RPMI8226 (cell line): Measurements from ENCODE around the gene BRWD1.

Source experiments
- DNase-seq: peaks from one replicate; pipeline ENCODE4 v3.0.0-alpha.2; 2015

Gene BRWD1

GRCh38 chr21:39193380-39193779, 120.1 kb downstream of the BRWD1 start:
- no peak for DNase-seq

- no peak for DNase-seq
Observed at GRCh38 chr21:39189857-39190604, 123.4 kb downstream of the BRWD1 start.

DNA sequence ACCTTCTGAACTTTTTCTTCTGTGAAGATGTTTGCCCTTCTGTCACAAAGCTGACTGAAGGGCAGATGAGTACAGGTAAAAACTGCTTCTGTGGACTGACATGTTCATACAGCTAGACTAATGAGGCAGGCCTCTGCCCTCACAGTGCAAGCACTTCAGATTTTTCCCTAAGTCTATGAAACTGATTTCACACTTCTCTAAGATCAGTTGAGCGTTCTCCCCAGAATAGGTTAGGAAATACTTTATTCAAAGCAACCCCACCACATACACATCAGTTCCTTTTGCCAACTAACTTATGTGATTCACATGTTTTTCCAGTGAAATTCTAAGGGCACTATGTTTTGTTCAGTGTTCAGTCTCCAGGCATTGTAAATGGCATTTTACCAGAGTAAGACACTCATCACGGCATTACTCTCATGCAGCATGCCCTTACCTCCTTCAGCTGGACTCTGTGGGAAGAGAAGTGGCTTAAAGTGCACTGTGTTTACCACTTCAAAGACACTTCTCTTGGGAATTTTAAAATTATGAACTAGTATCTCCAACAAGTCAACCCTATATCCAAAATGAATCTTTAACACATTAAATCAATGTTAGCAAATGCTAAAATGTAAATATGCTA, 124.8 kb downstream of the BRWD1 start:
- no peak for DNase-seq

DNA sequence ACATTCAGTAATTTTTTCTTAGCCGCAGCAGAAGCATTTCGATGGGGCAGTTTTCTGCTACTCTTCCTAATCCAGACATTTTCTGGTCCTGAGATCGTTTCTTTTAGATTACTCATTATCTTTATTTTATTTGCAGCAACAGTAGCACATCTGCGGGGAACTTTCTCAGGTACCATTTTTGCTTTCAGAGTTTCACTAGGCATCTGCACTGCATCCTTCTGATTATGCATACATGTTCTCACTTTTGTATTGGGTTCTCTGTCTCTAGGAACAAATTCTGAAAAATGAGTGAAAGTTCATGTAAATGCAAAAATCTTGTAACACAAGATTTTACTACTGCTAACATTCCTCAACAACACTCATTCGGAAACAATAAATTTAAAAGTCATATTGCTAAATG, 126.3 kb downstream of the BRWD1 start:
- DNase-seq = no peak

DNA sequence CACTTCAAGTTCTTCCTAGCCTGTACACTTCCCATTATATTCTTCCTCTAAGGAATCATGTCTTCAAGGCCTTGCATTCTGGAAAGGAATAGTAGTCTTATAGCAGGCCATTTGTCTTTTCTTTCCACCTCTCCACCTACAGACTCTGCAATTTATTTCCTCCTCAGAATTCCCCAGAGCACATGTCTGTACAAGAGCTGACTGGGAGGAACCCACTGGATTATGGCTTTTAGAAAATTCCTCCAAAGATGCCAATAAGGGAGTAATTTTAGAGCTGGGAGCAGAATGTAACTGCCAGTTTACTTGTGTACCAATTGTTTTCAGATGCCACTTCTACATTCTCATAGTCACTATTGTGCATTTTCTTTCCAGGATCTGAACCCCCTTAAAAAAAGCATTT, 126.8 kb downstream of the BRWD1 start:
- DNase-seq = no peak

- DNase-seq = no peak
Observed at GRCh38 chr21:39185157-39185556, 128.3 kb downstream of the BRWD1 start.

DNA sequence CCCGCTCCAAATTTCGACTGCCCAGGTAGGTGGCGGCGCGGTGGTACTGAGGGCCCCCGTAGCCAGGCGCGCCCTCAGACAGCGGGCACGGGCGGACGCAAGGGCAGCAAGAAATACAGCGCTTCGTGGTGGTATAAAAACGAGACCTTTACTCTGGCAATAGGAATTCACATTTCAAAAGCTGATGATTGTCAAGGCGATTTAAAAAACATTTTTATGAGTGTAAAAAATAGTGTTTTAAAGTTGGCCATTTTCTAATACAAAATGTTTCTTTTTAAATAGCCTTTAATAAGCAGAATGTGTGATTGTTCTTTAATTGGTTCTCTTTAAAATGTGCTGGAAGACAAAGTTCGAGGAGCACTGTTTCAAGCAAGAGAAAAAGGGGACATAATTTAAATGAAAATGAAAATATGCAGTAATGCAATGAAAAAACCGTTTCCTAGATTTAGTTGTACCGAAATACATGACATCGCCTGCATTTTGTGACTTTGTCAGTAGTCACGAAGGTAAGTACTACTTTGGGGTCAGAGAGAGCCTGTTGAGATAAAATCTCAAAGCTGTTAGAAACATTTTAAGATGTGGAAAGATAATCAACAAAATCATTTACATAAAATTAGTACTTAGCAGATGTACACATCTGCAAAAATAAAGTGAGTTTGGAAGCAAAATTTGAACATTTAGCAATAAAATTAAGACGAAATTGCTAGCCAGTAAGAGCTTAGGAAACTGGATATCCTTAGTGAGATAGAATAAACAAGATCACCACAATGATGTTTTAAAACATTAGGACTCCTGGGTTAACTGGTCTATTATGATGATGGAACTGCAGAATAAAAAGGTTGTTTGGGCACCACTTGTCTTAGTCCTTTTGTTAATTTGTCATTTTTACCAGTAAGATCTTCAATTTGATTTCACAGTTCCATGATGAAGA, 129.1 kb downstream of the BRWD1 start:
- peak; percentile 30 for DNase-seq

DNA sequence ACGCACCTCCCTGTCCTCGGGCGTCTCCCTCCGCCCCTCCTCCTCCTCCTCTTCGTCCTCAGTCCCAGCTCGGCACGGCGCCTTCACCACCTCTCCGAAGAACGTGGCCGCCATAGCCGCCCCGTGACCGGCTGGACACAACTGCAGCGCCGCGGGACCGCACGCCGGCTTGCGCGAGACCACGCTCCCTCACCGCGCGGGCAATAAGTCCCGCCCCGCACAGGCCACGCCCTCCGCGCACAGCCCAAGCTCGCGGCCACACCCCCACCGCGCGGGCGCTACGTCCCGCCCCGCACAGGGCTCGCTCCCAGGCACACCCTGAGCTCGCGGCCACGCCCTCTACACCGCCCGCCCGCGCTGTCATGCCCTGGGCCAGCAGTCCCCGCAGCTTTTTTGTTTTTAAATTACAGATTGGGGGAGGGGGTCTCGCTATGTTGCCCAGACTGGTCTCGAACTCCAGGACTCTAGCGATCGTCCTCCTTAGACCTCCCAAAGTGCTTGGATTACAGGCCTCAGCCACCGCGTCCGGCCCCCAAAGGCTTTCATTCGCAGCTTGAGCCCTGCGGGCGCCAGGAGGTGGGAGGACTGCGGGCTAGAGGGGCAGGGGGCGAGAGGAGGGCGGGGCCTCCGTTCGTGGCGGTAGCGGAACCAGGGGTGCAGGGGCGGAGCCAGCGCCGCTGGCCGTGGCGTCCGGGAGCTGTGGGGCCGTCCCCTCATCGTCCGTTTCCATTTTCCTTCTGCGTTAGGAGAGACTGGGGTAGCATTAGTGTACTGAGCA, 130.0 kb downstream of the BRWD1 start, which contains the start of gene PSMG1:
Gene PSMG1, minus strand, starts transcription at position 180 of the 778 bp plus-strand sequence. Its CDS starts 66 bp downstream, at position 114.
- DNase-seq = peak; percentile 98

DNA sequence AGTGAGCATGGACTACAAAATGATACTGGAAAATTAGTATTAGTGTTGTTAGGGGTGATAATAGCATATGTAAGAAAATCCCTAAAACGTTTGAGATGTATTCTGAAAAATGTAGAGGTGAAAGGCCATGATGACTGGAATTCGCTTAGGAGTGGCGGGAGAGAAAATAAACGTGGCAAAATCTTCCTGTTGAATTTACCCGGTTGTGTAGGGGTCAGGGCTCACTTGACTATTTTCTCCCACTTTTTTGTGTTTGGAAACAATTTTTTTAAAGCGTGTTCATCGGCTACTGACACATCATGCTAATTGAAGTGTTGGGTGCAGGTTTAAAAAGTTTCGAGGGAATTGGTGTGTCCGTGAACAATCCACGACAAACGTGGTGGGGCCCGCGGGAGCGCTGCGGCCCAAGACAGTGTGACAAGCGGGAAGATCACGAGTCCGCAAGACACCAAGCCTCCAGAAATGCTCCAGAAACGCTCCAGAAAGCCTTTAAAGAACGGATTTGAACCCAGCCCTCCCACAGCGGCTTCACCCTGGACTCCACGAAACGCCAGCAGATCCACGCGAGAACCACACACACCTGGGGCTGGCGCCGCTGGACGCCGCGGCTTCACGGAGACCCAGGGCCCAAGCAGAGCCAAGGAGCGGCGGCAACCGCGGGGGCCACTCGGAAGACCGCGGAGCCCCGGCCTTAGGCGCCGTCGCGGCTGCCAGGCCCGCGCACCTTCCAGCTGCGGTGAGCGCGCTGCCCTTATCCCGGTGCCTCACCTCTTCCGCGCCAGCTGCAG, 130.8 kb downstream of the BRWD1 start:
- peak; percentile 54 for DNase-seq

- peak; percentile 13 for DNase-seq
Observed at GRCh38 chr21:39182016-39182415, 131.4 kb downstream of the BRWD1 start.

GRCh38 chr21:39181205-39181818, 132.1 kb downstream of the BRWD1 start:
- DNase-seq = no peak

GRCh38 chr21:39180429-39181019, 132.9 kb downstream of the BRWD1 start:
- DNase-seq = peak; percentile 24

- no peak for DNase-seq
Observed at GRCh38 chr21:39178421-39178820, 135.0 kb downstream of the BRWD1 start.

DNA sequence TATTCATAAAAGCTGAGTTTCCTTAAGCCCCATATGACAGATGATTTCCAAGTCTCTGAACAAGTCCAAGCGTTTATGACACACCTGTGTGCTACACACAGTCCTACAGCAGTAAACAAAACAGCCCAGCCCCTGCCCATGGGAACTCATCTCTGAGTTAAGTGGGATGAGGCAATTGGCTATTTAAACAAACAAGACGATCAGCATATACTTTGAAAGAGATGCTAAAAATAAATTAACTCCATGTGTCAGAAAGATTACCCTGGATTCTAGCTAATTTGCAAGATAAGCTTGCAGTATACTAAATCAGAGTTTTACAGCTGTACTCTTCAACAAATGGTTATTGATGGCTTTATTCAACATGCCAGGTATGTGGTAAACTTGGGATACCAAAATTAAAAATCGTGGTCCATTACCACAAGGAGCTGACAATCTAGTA, 137.1 kb downstream of the BRWD1 start:
- DNase-seq = no peak

DNA sequence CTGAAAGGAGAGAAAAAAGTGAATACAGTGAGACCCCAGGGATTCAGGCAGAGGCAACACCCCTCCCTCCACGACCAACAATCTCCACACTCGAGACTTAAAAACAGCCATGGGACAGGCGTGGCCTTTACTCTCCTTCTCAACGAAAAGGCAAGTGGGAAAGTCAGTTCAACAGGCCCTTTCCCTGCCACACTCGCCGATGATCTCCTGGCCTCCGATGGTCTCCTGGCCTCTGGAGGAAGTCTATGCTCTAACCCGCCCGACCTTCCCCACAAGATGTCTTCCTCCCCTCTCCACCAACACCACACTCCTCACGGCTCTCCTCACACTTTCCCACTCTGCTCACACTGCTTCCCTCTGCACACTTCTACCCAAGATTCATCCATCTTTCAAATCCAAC, 137.8 kb downstream of the BRWD1 start:
- no peak for DNase-seq

DNA sequence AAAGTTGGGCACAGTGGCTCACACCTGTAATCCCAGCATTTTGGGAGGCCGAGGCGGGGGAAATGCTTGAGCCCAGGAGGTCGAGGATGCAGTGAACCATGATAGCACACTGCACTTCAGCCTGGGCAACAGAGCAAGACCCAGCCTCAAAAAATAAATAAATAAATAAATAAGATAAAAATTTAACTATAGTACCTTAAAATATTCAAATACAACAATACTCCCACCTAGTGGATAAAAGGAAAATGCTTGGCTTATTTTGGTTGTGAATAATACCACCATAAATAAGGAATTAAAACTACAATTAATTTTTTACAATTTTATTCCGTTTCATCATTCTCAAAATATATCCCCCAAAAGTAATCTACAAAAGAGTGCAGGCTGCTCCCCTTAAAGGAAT, 138.3 kb downstream of the BRWD1 start:
- peak; percentile 25 for DNase-seq

GRCh38 chr21:39173716-39174680, 139.4 kb downstream of the BRWD1 start:
- DNase-seq = no peak

- DNase-seq = no peak
Observed at GRCh38 chr21:39169906-39170305, 143.5 kb downstream of the BRWD1 start.

GRCh38 chr21:39168800-39169199, 144.6 kb downstream of the BRWD1 start:
- no peak for DNase-seq

DNA sequence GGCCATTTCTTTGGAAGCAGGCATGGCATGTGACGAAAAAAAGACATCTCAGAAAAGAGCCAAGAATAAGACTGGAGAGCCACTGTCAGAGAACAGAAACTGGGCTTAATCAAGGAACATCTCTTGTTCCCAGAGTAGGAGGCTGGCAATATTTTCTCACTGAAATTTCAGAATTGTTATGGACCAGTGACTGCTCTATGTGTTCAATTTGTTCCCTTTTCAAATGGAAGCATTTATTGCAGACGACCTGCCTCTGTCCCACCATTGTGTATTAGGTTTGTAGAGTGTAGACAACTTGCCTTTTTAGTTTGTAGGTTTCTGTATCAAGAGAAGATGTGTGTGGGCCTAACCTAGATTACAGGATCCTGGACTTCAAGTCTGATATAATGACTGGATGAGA, 148.9 kb downstream of the BRWD1 start:
- no peak for DNase-seq
